ENCODE results near the gene SHROOM3. TPM values are rescaled to one million over a fixed set of nuclear protein-coding genes. Genes with fewer than 3 reads are reported as not detected.

SHROOM3 gene
- total and polyA plus RNA-seq, 2 donors (not counting 1 experiment from before 2014, with no cell fraction given) = 0.91 to 1.5 TPM

- no peak overlapping the region for H3K4me3 ChIP-seq (ENCODE audit: control extremely low read depth in 1 of 5, extremely low read depth in 1 of 5, insufficient read depth in 1 of 5, low read depth in 2 of 5, low read length in 4 of 5)
- intact Hi-C loops (cut with micrococcal nuclease) = no loop called here
- Mint-ChIP-seq H3K27me3 (no peaks in the 10 kb centered on the region), H3K9me3 (ENCODE audit: insufficient read depth) (no peaks in the 10 kb centered on the region), H3K4me1 (peaks cover 27% of the 10 kb centered on the region), H3K27ac (no peak overlapping the region), H3K4me3 (no peak overlapping the region)
- peaks cover 20 to 21% of the 10 kb centered on the region in 2 donors for H3K4me1 ChIP-seq (ENCODE audit: control insufficient read depth in 2 of 2, insufficient read depth in 2 of 2, low read length in 2 of 2)
- H3K36me3 ChIP-seq (replicated peaks in 1 of 2; ENCODE audit: control extremely low read depth in 1 of 2, control insufficient read depth in 1 of 2, extremely low read depth in 1 of 2, insufficient read depth in 2 of 2, low read length in 1 of 2) = no peaks in the 10 kb centered on the region
- 87% methylated on average over 4 of the region's 5 CpGs for WGBS (ENCODE audit: insufficient coverage)
- ChIA-PET CTCF (no interaction called here), POLR2A (interaction anchor here (0.7 kb wide), 1 partner anchor 661 kb away, joined by 5 read pairs; no protein-coding TSS in a partner anchor)
- peaks cover 0 to 5% (median 0%) of the 10 kb centered on the region in 4 experiments for H3K27me3 ChIP-seq (replicated peaks in 1 of 4; ENCODE audit: control extremely low read depth in 1 of 4, control insufficient read depth in 3 of 4, insufficient read depth in 4 of 4, low read length in 3 of 4)
- TF ChIP-seq CTCF (IDR thresholded peaks at IDR 0.05) (no peak), EZH2 (IDR thresholded peaks at IDR 0.05; ENCODE audit: borderline replicate concordance, insufficient read depth, low read depth, low read length, poor library complexity, severe bottlenecking) (no peak)
- no peak overlapping the region for H3K27ac ChIP-seq (ENCODE audit: low read length in 2 of 2)
- no peaks in the 10 kb centered on the region for H3K79me2 ChIP-seq (ENCODE audit: control insufficient read depth, insufficient read depth, low read length)
- no peak overlapping the region for H3K9ac ChIP-seq (ENCODE audit: low read length)
- ATAC-seq (ENCODE audit: low read depth) = no peak
- no peaks in the 10 kb centered on the region for H3K9me3 ChIP-seq (ENCODE audit: control extremely low read depth in 1 of 3, control insufficient read depth in 2 of 3, insufficient read depth in 1 of 3, low read length in 2 of 3)
- H2AFZ ChIP-seq (ENCODE audit: insufficient read depth, low read depth, low read length, poor library complexity, severe bottlenecking) = no peak overlapping the region
- DNase-seq = no peak
- H3K4me2 ChIP-seq (replicated peaks; ENCODE audit: low read depth, low read length, poor library complexity, severe bottlenecking) = no peak overlapping the region
- H4K20me1 ChIP-seq (ENCODE audit: control insufficient read depth, insufficient read depth, low read length, poor library complexity, severe bottlenecking) = no peaks in the 10 kb centered on the region
These were observed 59.2 kb downstream of the SHROOM3 start for GRCh38 chr4:76494243-76494642.

- Histone ChIP-seq H3K27me3 (replicated peaks in 1 of 4; ENCODE audit: control extremely low read depth in 1 of 4, control insufficient read depth in 3 of 4, insufficient read depth in 4 of 4, low read length in 3 of 4) (peaks cover 0 to 5% (median 0%) of the 10 kb centered on the region in 4 experiments), H2AFZ (ENCODE audit: insufficient read depth, low read depth, low read length, poor library complexity, severe bottlenecking) (no peak overlapping the region), H3K36me3 (replicated peaks in 1 of 2; ENCODE audit: control extremely low read depth in 1 of 2, control insufficient read depth in 1 of 2, extremely low read depth in 1 of 2, insufficient read depth in 2 of 2, low read length in 1 of 2) (no peaks in the 10 kb centered on the region), H3K9ac (ENCODE audit: low read length) (no peak overlapping the region), H3K79me2 (ENCODE audit: control insufficient read depth, insufficient read depth, low read length) (no peaks in the 10 kb centered on the region), H3K4me1 (ENCODE audit: control insufficient read depth in 2 of 2, insufficient read depth in 2 of 2, low read length in 2 of 2) (peaks cover 22 to 23% of the 10 kb centered on the region in 2 donors), H3K27ac (ENCODE audit: low read length in 2 of 2) (no peak overlapping the region), H3K4me3 (ENCODE audit: control extremely low read depth in 1 of 5, extremely low read depth in 1 of 5, insufficient read depth in 1 of 5, low read depth in 2 of 5, low read length in 4 of 5) (no peak overlapping the region), H4K20me1 (ENCODE audit: control insufficient read depth, insufficient read depth, low read length, poor library complexity, severe bottlenecking) (no peaks in the 10 kb centered on the region), H3K4me2 (replicated peaks; ENCODE audit: low read depth, low read length, poor library complexity, severe bottlenecking) (no peak overlapping the region), H3K9me3 (ENCODE audit: control extremely low read depth in 1 of 3, control insufficient read depth in 2 of 3, insufficient read depth in 1 of 3, low read length in 2 of 3) (no peaks in the 10 kb centered on the region)
- H3K4me1 Mint-ChIP-seq = peaks cover 32% of the 10 kb centered on the region
- H3K4me3 Mint-ChIP-seq = no peak overlapping the region
- ATAC-seq (ENCODE audit: low read depth) (no peak), DNase-seq (no peak)
- ChIA-PET CTCF (no interaction called here), POLR2A (no interaction called here)
- H3K9me3 Mint-ChIP-seq (ENCODE audit: insufficient read depth) = no peaks in the 10 kb centered on the region
- intact Hi-C loops (cut with micrococcal nuclease) = no loop called here
- 97% methylated on average over 4 of the region's 6 CpGs for WGBS (ENCODE audit: insufficient coverage)
- TF ChIP-seq EZH2 (IDR thresholded peaks at IDR 0.05; ENCODE audit: borderline replicate concordance, insufficient read depth, low read depth, low read length, poor library complexity, severe bottlenecking) = no peak
- TF ChIP-seq CTCF (IDR thresholded peaks at IDR 0.05) = no peak
- H3K27me3 Mint-ChIP-seq = no peaks in the 10 kb centered on the region
- no peak overlapping the region for H3K27ac Mint-ChIP-seq
These were observed 60.0 kb downstream of the SHROOM3 start for GRCh38 chr4:76494871-76495590.
